ENCODE measurements around the gene STK17A.
"Not testable (repeated sequence)": the region's sequence is repeated elsewhere in the genome, so short reads cannot be mapped to it uniquely, and the experiment has no call there.

STK17A gene

DNA sequence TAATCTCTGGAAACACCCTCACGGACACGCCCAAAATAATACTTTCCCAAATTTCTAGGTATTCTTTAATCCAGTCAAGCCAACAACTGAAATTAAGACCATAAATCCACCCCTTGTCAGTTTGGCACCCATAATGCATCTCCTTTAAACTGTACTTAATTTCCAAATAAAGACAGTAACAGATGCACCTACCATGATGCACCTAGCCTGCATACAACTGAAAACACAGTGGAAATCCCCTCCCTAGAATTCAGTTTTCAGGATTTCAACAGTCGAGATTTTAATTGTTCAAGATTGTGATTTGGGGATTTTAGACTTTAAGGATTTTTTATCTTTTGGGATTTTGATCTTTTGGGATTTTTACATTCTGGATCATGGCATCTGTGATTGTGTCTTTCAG lies 17.1 kb downstream of the STK17A start:
- no peak for DNase-seq (ENCODE audit: low spot score)

DNA sequence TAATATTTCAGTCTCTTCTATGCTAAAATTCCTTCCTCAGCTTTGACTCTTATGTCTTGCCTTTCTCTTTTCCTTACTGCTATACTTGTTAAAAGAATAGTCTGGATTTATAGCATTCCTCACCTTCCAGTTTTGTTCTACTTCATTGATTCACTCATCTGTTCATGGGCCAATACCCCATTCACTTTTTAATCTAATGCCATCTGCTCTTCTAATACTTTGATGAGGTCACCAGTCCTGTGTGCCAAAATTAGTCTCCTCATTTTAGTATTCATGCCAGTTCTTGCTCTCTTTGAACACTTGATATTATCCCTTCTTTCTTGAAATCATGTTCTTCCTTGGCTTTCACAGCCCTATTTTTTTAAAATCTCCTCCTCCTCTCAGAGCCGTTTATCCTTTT lies 19.3 kb downstream of the STK17A start:
- DNase-seq (ENCODE audit: low spot score): no peak

GRCh38 chr7:43604251-43604650 lies 21.3 kb downstream of the STK17A start:
- DNase-seq (ENCODE audit: low spot score): no peak

DNA sequence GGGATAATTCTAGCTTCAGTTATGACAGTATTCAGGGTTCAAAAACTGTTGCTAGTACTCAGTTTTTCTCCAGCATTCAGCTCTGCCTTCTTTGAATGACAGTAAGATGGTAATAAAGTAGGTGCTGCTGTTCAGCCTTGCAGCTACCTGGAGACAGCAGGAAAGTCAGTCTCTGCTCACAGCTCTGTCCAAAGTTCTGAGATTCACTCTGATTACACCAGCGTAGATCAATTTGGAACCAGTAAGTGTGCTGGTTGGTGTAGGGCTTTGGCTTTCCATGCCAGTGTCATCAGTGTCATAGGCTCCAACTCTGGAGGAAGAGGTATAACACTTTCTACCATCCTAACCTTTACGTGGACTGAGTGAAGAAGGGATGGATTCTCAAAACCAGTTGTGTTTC lies 26.2 kb downstream of the STK17A start:
- DNase-seq (ENCODE audit: low spot score): no peak

- DNase-seq (ENCODE audit: low spot score): no peak
Measured at GRCh38 chr7:43612128-43612527, 29.2 kb downstream of the STK17A start.

DNA sequence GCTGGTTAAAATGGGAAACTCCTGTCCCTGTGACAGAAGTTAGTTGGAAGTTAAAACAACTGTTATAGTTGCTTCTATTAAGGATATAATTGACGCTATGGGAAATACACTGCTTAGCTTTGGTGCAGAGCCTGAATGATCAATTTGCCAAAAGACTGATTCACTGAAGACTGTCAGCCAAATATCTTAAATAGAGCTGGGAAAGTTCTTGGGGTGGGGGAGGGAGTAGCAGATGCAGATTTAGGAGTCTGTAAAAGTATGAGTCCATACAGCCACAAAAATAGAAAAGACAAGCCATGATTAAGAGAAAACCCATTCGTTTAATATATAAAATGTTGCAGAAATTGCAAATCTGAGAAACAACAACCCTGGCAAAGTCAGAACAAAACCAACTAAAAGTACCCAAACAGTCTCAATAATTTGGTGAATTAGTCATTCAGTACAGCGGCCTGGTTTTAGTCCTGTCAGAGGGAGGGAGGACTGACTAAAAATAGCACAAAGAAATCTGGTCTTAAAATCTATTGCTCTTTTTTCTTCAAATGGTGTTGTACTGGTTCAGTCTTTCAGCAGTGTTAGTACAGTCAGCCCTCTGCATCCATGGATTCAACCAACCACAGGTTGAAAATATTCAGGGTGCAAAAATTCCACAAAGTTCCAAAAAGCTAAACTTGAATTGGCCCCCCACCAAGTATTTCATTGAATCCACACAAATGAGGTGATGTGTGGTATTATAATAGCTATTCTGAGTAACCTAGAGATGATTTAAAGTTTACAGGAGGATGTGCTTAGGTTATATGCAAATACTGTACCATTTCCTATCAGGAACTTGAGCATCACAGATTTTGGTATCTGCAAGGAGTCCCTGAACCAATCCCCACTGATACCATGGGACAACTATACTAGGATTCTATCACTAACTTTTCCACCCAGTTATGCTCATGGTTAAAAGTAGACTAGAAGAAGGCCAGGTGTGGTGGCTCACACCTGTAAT lies 30.0 kb downstream of the STK17A start:
- DNase-seq (ENCODE audit: low spot score): no peak

DNA sequence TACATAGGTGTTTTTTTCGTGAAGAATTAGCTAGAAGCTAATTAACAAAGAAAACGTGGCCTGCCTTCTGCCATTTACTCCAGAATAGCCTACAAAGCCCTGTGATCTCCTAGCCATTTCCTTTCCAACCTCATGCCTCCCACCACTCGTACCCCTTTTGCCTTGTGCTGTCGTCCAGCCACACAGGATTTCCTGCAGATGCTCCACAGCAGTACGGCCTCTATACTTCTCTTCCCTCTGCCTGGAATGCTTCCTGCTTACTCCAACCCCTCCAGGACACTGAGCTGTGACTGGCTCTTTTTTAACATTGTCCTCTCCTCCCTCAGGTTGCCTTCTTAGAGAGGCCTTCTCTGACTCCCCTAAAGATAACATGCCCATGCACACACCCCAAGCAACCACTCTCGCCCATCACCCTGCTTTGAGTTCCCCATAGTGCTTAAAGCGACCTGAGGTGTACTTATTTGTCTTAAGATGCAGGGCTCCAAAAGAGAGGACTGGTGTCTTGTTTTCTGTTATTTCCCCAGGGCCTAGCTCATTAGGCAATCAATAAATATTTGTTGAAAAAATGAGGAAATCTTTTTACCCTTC lies 32.7 kb downstream of the STK17A start:
- DNase-seq (ENCODE audit: low spot score): no peak

GRCh38 chr7:43616977-43617376 lies 34.1 kb downstream of the STK17A start:
- DNase-seq (ENCODE audit: low spot score): no peak

- DNase-seq (ENCODE audit: low spot score): no peak
Measured at GRCh38 chr7:43618073-43618472, 35.2 kb downstream of the STK17A start.

DNA sequence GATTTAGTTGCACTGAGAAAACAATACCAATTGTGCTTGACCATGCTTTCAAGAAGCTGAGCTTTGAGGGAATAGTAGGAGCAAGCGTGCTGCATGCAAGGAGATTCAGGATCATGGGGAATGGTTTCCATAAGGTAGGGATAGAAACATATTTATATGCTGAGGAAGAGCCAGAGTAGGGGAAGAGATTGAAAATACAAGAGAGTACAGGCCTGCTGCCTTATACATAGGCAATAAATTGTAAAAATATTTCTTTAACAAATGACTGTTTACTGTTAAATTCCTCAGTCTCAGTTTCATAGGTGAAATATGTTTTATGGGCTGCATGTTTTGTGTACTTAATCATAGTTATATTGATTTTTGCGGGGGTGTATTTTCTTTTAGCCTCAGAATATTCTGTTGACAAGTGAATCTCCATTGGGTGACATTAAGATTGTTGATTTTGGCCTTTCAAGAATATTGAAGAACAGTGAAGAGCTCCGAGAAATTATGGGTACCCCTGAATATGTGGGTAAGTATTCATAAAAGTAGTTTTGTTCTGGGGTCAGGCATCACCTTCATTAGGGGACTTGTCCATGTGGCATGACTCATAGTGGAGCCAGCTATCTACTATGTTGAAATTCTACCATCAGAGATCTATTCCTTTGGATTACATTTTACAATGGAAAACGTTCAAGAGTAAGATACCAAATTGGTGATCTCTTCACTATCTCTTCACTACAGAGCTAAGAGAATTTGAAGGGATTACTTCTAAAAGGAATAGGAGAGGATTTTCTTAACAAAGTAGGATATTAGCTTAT lies 36.5 kb downstream of the STK17A start:
- DNase-seq (ENCODE audit: low spot score): no peak

DNA sequence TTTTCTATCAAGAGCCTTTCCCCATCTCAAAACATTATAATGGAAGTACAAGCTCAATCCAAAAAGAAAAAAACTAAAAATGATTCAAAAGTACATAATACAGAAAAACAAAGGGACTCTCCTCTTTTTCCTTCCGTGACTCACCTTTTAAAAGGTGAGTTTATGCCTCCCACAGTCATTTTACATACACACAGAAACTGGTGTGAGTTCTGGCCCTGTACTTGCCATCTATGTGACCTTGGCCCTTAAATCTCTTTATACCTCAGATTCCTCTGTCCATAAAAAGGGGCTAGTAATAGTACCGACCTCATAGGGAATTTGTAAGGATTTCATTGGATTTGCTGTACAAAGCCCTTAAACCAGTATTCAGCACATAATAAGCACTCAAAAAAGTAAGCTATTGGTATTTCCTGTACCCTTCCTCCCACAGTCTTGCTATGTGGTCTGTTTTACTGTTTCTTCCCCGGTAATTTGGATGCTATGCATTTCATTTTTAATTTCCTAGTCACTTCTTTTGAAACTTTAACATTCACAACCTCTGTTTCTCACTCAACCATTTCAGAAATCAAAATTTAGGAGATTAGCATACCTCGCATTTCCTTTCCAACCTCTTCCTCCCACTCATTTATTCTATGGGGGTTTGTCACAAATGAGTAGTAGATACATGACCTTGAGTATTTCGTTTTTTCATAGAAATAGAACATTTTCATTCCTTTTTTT lies 39.0 kb downstream of the STK17A start:
- no peak for DNase-seq (ENCODE audit: low spot score)

DNA sequence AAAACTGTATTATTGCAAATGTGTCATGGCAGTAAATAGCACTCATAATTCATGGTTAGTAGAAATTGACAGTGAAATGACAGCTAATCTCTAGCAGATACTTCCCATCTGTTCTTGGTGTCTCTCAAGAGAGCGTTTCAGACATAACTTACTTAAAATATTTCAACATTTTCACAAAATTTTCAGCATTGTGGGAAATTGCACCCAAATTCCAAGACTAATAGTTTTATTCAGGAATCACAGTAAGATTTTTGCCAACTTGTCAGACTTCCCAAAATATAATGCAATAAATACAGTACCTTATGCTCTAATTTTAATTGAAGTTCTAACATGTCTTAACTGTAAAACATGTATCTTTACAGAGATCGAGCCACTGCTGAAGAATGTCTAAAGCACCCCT lies 41.2 kb downstream of the STK17A start:
- DNase-seq (ENCODE audit: low spot score): no peak

DNA sequence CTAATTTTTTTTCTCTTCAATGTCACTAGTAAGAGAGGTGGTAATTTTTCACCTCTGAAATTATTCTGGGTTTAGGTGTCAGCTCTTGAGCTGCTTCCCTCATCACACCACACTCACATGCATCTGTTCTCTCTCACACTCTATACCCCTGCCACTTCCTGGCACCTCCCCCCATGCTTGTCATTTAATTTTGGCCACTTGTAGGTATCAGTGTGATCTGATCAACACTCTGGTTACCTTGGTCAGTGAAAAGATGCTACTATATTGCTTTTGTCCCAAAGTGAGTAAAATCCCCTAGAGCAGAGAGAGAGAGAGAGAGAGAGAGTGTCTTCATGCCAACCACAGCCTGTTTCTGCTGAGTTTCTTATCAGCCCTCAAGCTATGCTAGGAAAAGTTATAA lies 42.5 kb downstream of the STK17A start:
- DNase-seq (ENCODE audit: low spot score): no peak

GRCh38 chr7:43625980-43626379 lies 43.1 kb downstream of the STK17A start:
- no peak for DNase-seq (ENCODE audit: low spot score)

- no peak for DNase-seq (ENCODE audit: low spot score)
Measured at GRCh38 chr7:43626695-43627094, 43.8 kb downstream of the STK17A start.

- DNase-seq (ENCODE audit: low spot score): not testable (repeated sequence)
Measured at GRCh38 chr7:43627798-43628197, 44.9 kb downstream of the STK17A start.

DNA sequence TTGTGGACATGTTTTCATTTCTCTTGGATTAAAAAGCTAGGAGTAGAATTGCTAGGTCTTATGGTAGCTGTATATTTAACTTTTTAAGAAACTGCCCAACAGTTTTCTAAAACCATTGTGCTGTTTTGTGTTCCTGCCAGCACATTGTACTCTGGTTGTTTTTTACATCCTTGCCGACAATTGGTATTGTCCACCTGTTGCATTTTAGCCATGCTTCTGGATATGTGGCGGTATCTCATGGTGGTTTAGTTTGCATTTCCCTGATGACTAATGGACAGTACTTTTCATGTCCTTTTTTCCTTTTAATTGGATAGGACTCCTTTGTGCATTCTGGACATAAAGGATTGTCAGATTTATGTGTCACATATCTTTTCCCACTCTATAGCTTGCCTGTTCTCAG lies 45.5 kb downstream of the STK17A start:
- no peak for DNase-seq (ENCODE audit: low spot score)

- no peak for DNase-seq (ENCODE audit: low spot score)
Measured at GRCh38 chr7:43629857-43630256, 46.9 kb downstream of the STK17A start.

DNA sequence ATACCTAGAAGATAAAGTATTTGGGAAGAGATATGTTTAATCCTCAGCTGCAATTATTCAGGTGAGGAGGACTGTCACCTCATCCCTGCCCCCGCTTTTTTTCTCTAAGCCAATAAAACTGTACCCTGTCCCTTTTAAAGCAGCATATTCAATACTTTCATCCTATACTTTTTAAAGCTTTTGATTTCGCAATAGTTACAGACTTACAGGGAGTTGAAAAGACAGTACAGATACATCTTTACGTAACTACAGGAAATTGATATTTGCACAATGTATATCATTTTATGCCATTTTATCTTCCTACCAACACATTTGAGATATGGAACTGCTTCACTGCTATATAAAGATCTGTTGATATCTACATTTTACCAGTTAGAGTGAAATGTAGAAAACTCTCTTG lies 47.6 kb downstream of the STK17A start:
- DNase-seq (ENCODE audit: low spot score): no peak

- DNase-seq (ENCODE audit: low spot score): no peak
Measured at GRCh38 chr7:43631559-43631958, 48.7 kb downstream of the STK17A start.

DNA sequence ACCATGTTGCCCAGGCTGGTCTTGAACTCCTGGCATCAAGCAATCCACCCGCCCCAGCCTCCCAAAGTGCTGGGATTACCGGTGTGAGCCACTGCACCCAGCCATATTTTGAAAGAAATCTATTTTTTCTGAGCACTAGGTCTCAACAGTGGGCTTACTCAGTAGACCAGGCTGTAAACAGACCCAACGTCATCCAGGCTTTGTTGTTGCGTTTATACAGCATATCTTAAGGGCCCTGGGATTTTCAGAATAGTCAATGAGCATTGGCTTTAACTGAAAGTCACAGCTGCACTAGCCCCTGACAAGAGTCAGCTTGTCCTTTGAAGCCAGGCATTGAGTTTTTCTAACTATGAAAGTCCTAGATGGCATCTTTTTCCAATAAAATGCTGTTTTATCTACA lies 49.8 kb downstream of the STK17A start:
- DNase-seq (ENCODE audit: low spot score): no peak

DNA sequence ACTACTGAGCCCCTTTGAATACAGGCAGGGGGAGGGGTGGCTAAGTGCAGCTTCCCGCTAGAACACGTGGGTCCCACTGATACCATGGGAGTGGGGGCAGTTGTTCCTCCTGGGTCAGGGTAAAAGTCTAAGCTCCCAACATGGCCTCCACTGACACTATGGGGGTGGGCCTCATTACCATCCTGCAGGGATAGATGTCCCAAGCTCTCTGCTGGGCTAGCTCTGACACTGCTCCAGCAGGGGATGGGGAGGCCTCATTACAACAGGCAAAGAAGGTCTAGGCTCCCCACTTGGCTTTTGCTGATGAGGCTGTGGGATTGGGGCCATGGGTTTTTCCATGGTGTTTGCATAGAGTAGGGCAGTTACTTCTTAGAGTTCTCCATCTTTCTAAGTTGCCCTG lies 51.5 kb downstream of the STK17A start:
- DNase-seq (ENCODE audit: low spot score): no peak
